ENCODE results near the gene GPR21.

GPR21 gene

GRCh38 chr9:123033864-123034601 is 566 bp downstream of the GPR21 start:
- no peak for DNase-seq (ENCODE audit: low read depth in 1 of 2, low spot score in 1 of 2)
- no peaks in the 10 kb centered on the region for H3K27me3 ChIP-seq (ENCODE audit: insufficient read depth, poor library complexity, severe bottlenecking)
- H3K4me3 ChIP-seq (replicated peaks; ENCODE audit: insufficient read depth, low read length) = no peak overlapping the region
- no peak overlapping the region for H3K27ac ChIP-seq (replicated peaks)
- no peak for TF ChIP-seq GABPA (IDR thresholded peaks at IDR 0.05; ENCODE audit: low read depth)
- no peak for TF ChIP-seq CTCF (IDR thresholded peaks at IDR 0.05; ENCODE audit: insufficient read depth, low read length)
- TF ChIP-seq REST (IDR thresholded peaks at IDR 0.05; ENCODE audit: insufficient replicate concordance, low read depth) = no peak
- no peak for TF ChIP-seq POLR2AphosphoS5 (IDR thresholded peaks at IDR 0.05; ENCODE audit: low read depth)
- no peak for TF ChIP-seq SPI1 (IDR thresholded peaks at IDR 0.05; ENCODE audit: borderline replicate concordance, low read depth)

GRCh38 chr9:123034881-123035510 is 1.5 kb downstream of the GPR21 start:
- no peaks in the 10 kb centered on the region for H3K27me3 ChIP-seq (ENCODE audit: insufficient read depth, poor library complexity, severe bottlenecking)
- no peak overlapping the region for H3K4me3 ChIP-seq (replicated peaks; ENCODE audit: insufficient read depth, low read length)
- no peak for TF ChIP-seq SPI1 (IDR thresholded peaks at IDR 0.05; ENCODE audit: borderline replicate concordance, low read depth)
- H3K27ac ChIP-seq (replicated peaks) = no peak overlapping the region
- no peak for DNase-seq (ENCODE audit: low read depth in 1 of 2, low spot score in 1 of 2)

- Histone ChIP-seq H3K4me3 (replicated peaks; ENCODE audit: insufficient read depth, low read length) (no peak overlapping the region), H3K27ac (replicated peaks) (no peak overlapping the region), H3K27me3 (ENCODE audit: insufficient read depth, poor library complexity, severe bottlenecking) (no peaks in the 10 kb centered on the region)
- no peak for TF ChIP-seq CTCF (IDR thresholded peaks at IDR 0.05; ENCODE audit: insufficient read depth, low read length)
- TF ChIP-seq POLR2AphosphoS5 (IDR thresholded peaks at IDR 0.05; ENCODE audit: low read depth) = no peak
- no peak for TF ChIP-seq SPI1 (IDR thresholded peaks at IDR 0.05; ENCODE audit: borderline replicate concordance, low read depth)
- no peak for TF ChIP-seq GABPA (IDR thresholded peaks at IDR 0.05; ENCODE audit: low read depth)
- DNase-seq (ENCODE audit: low read depth in 1 of 2, low spot score in 1 of 2) = no peak
Measured at GRCh38 chr9:123035791-123036190, 2.3 kb downstream of the GPR21 start.

GRCh38 chr9:123036893-123037545 is 3.6 kb downstream of the GPR21 start:
- H3K4me3 ChIP-seq (replicated peaks; ENCODE audit: insufficient read depth, low read length) = no peak overlapping the region
- H3K27ac ChIP-seq (replicated peaks) = no peak overlapping the region
- H3K27me3 ChIP-seq (ENCODE audit: insufficient read depth, poor library complexity, severe bottlenecking) = no peaks in the 10 kb centered on the region
- no peak for DNase-seq (ENCODE audit: low read depth in 1 of 2, low spot score in 1 of 2)
- TF ChIP-seq GABPA (IDR thresholded peaks at IDR 0.05; ENCODE audit: low read depth) = no peak
- no peak for TF ChIP-seq POLR2AphosphoS5 (IDR thresholded peaks at IDR 0.05; ENCODE audit: low read depth)
- TF ChIP-seq CTCF (IDR thresholded peaks at IDR 0.05; ENCODE audit: insufficient read depth, low read length) = no peak
- no peak for TF ChIP-seq REST (IDR thresholded peaks at IDR 0.05; ENCODE audit: insufficient replicate concordance, low read depth)
- no peak for TF ChIP-seq SPI1 (IDR thresholded peaks at IDR 0.05; ENCODE audit: borderline replicate concordance, low read depth)
